Neural cell (in vitro differentiated cells): ENCODE results near the gene TUBB. TPM values are rescaled to one million over a fixed set of nuclear protein-coding genes. Genes with fewer than 3 reads are reported as not detected.
A peak's percentile ranks its signal among the peaks of the same experiment; 100 is the strongest.

Experiments used
- H2AFZ ChIP-seq: fragments of 200-600, 300-800 bp; sonication (generic), shearing (Covaris generic); 2 replicates; pipeline ENCODE4 v1.6.0; 2014; ENCODE audit warnings: low read depth, mild to moderate bottlenecking, antibody characterized with exemption, low read length, moderate library complexity
- H3F3A ChIP-seq: fragments of 200-600 bp; shearing (Covaris generic); 2 replicates; pipeline ENCODE4 v1.6.1; 2016; ENCODE audit warnings: mild to moderate bottlenecking, moderate library complexity, mixed read lengths, antibody characterized with exemption, low read length; ENCODE audit not compliant: insufficient read depth, poor library complexity, severe bottlenecking
- H3K27ac ChIP-seq: fragments of 200-600, 300-800 bp; sonication (generic), shearing (Covaris generic); 2 replicates; pipeline ENCODE4 v1.5.1; 2014; ENCODE audit warnings: mild to moderate bottlenecking, low read length, moderate library complexity
- H3K27me3 ChIP-seq: fragments of 300-800, 200-600 bp; sonication (generic), shearing (Covaris generic); 2 replicates; pipeline ENCODE4 v1.6.0; 2014; ENCODE audit warnings: mild to moderate bottlenecking, low read depth, low read length, moderate library complexity; ENCODE audit not compliant: insufficient read depth
- H3K36me3 ChIP-seq: fragments of 300-800, 200-600 bp; sonication (generic), shearing (Covaris generic); 2 replicates; pipeline ENCODE4 v1.5.1; 2014; ENCODE audit warnings: mild to moderate bottlenecking, antibody characterized with exemption, low read length, moderate library complexity; ENCODE audit not compliant: insufficient read depth
- H3K4me2 ChIP-seq: fragments of 300-800, 200-600 bp; sonication (generic), shearing (Covaris generic); 2 replicates; pipeline ENCODE4 v1.6.0; 2014; ENCODE audit warnings: mild to moderate bottlenecking, low read length
- H3K4me3 ChIP-seq: fragments of 300-800, 200-600 bp; sonication (generic), shearing (Covaris generic); 2 replicates; pipeline ENCODE4 v1.5.1; 2014; ENCODE audit warnings: mild to moderate bottlenecking, low read length, moderate library complexity
- H3K79me2 ChIP-seq: fragments of 200-600 bp; shearing (Covaris generic); replicated peaks from 2 replicates; pipeline ENCODE4 v1.6.0; 2014; ENCODE audit warnings: mild to moderate bottlenecking, low read length, moderate library complexity; ENCODE audit not compliant: insufficient read depth
- H3K9ac ChIP-seq: fragments of 300-800, 200-600 bp; sonication (generic), shearing (Covaris generic); 2 replicates; pipeline ENCODE4 v1.6.1; 2016; ENCODE audit warnings: mild to moderate bottlenecking, low read length, mixed read lengths
- H3K9me2 ChIP-seq: fragments of 200-600 bp; shearing (Covaris generic); 2 replicates; pipeline ENCODE4 v1.6.1; 2016; ENCODE audit warnings: mild to moderate bottlenecking, low read length, mixed read lengths; ENCODE audit not compliant: insufficient read depth
- H3K9me3 ChIP-seq: fragments of 200-600, 300-800 bp; sonication (generic), shearing (Covaris generic); 2 replicates; pipeline ENCODE4 v1.6.1; 2016; ENCODE audit warnings: mild to moderate bottlenecking, mixed run types, low read length, moderate library complexity, mixed read lengths
- H4K20me1 ChIP-seq: fragments of 200-600 bp; shearing (Covaris generic); 2 replicates; pipeline ENCODE4 v1.6.1; 2016; ENCODE audit warnings: mild to moderate bottlenecking, mixed run types; ENCODE audit not compliant: insufficient read depth
- EP300 ChIP-seq: fragments of 450-650 bp; conservative IDR thresholded peaks from 2 replicates; pipeline ENCODE4 v1.6.1; 2014; ENCODE audit warnings: antibody characterized with exemption, mild to moderate bottlenecking, moderate library complexity; ENCODE audit not compliant: poor library complexity, severe bottlenecking
- EZH2 ChIP-seq: fragments of 200-600, 300-800 bp; shearing (Covaris generic), sonication (generic); IDR thresholded peaks from 2 replicates; pipeline ENCODE4 v1.6.1; 2014; ENCODE audit warnings: antibody characterized with exemption, low read length, borderline replicate concordance, mild to moderate bottlenecking; ENCODE audit not compliant: insufficient read depth, poor library complexity, severe bottlenecking
- MXI1 ChIP-seq: fragments of 450-650 bp; conservative IDR thresholded peaks from 2 replicates; pipeline ENCODE4 v1.6.1; 2014; ENCODE audit warnings: antibody characterized with exemption, mild to moderate bottlenecking; ENCODE audit not compliant: poor library complexity, severe bottlenecking
- POLR2AphosphoS5 ChIP-seq: IDR thresholded peaks from 2 replicates; pipeline ENCODE4 v1.6.1; 2012
- RAD21 ChIP-seq: fragments of 450-650 bp; conservative IDR thresholded peaks from 2 replicates; pipeline ENCODE4 v1.6.1; 2014; ENCODE audit warnings: antibody characterized with exemption, mild to moderate bottlenecking, moderate library complexity
- SMC3 ChIP-seq: fragments of 450-650 bp; conservative IDR thresholded peaks from 2 replicates; pipeline ENCODE4 v1.6.1; 2014; ENCODE audit warnings: antibody characterized with exemption, mild to moderate bottlenecking, moderate library complexity; ENCODE audit not compliant: poor library complexity
- TAF1 ChIP-seq: IDR thresholded peaks from 2 replicates; pipeline ENCODE4 v1.6.1; 2012; ENCODE audit warnings: low read depth
- polyA plus RNA-seq: library from polyadenylated mRNA; depleted of rRNA; stranded (reverse); fragments of >200 nt; gene quantifications from 2 replicates; pipeline ENCODE4 v1.2.3, GENCODE V29; 2014
- TF ChIP-seq, protein P1 (sequence below): IDR thresholded peaks from 2 replicates; pipeline ENCODE4 v1.6.1; 2012; ENCODE audit warnings: borderline replicate concordance
- TF ChIP-seq, protein P2 (sequence below): fragments of 450-650 bp; IDR thresholded peaks from 2 replicates; pipeline ENCODE4 v1.5.1; 2014; ENCODE audit warnings: antibody characterized with exemption, mild to moderate bottlenecking, moderate library complexity; ENCODE audit not compliant: poor library complexity, severe bottlenecking

The TUBB gene
- polyA plus RNA-seq, 1 donor from 2014 or later, result 711 TPM

DNA sequence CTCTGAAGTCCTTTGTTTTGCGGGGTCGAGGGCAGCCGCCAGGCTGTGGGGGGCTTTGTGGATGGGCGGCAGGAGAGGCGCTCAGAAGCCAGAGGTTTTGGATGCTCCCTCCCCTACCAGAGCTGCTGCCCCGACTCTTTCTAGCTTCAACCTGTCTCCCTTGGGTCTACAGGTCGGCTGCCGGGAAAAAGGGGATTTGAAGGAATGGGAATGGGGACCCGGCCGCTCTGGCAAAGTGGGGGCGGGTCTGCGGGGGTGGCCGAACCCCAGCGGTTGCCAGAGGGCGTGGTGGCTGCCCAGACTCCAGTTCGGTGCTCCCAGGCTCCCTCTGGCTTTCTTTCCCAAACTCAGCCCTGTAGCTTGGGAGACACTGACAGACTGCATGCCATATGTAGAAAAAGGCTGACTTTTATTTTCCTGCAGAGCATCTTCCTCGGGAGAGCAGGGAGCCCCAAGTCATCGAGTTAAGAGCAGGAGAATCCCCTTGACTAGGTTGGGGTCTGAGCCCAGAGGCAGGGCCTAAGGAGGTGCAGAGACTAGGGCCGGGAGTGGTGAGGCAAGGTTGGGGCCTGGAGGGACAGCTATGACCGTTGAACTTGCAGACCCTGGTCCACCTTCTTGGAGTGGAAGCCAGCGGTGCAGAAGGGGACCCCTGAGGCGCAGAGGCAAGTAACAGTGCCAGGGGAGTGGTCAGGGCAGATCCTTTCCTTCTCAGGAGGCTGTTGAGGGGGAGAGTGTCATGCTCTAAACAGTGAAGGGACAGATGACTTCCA lies 32.3 kb upstream of the TUBB start:
- no peaks in the 10 kb centered on the region for H3K27me3 ChIP-seq
- peak overlapping the region; percentile 85 for H2AFZ ChIP-seq
- H3K36me3 ChIP-seq, result no peaks in the 10 kb centered on the region
- peaks cover 20% of the 10 kb centered on the region for H4K20me1 ChIP-seq
- no peak for TF ChIP-seq POLR2AphosphoS5
- peak; percentile 2 for TF ChIP-seq TAF1
- TF ChIP-seq MXI1, result no peak
- TF ChIP-seq, protein P1, sequence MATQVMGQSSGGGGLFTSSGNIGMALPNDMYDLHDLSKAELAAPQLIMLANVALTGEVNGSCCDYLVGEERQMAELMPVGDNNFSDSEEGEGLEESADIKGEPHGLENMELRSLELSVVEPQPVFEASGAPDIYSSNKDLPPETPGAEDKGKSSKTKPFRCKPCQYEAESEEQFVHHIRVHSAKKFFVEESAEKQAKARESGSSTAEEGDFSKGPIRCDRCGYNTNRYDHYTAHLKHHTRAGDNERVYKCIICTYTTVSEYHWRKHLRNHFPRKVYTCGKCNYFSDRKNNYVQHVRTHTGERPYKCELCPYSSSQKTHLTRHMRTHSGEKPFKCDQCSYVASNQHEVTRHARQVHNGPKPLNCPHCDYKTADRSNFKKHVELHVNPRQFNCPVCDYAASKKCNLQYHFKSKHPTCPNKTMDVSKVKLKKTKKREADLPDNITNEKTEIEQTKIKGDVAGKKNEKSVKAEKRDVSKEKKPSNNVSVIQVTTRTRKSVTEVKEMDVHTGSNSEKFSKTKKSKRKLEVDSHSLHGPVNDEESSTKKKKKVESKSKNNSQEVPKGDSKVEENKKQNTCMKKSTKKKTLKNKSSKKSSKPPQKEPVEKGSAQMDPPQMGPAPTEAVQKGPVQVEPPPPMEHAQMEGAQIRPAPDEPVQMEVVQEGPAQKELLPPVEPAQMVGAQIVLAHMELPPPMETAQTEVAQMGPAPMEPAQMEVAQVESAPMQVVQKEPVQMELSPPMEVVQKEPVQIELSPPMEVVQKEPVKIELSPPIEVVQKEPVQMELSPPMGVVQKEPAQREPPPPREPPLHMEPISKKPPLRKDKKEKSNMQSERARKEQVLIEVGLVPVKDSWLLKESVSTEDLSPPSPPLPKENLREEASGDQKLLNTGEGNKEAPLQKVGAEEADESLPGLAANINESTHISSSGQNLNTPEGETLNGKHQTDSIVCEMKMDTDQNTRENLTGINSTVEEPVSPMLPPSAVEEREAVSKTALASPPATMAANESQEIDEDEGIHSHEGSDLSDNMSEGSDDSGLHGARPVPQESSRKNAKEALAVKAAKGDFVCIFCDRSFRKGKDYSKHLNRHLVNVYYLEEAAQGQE, result peak; percentile 60
- no peak for TF ChIP-seq EP300
- TF ChIP-seq, protein P2, sequence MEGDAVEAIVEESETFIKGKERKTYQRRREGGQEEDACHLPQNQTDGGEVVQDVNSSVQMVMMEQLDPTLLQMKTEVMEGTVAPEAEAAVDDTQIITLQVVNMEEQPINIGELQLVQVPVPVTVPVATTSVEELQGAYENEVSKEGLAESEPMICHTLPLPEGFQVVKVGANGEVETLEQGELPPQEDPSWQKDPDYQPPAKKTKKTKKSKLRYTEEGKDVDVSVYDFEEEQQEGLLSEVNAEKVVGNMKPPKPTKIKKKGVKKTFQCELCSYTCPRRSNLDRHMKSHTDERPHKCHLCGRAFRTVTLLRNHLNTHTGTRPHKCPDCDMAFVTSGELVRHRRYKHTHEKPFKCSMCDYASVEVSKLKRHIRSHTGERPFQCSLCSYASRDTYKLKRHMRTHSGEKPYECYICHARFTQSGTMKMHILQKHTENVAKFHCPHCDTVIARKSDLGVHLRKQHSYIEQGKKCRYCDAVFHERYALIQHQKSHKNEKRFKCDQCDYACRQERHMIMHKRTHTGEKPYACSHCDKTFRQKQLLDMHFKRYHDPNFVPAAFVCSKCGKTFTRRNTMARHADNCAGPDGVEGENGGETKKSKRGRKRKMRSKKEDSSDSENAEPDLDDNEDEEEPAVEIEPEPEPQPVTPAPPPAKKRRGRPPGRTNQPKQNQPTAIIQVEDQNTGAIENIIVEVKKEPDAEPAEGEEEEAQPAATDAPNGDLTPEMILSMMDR, result peak; percentile 23
- no peak for TF ChIP-seq EZH2
- no peak for TF ChIP-seq RAD21
- TF ChIP-seq SMC3, result no peak
- no peaks in the 10 kb centered on the region for H3K9me2 ChIP-seq
- peak overlapping the region; percentile 99 for H3K4me3 ChIP-seq
- H3K9me3 ChIP-seq, result no peaks in the 10 kb centered on the region
- peaks cover 69% of the 10 kb centered on the region for H3K79me2 ChIP-seq
- peak overlapping the region; percentile 100 for H3K9ac ChIP-seq
- H3K4me2 ChIP-seq, result peak overlapping the region; percentile 95
- H3F3A ChIP-seq, result no peaks in the 10 kb centered on the region
- H3K27ac ChIP-seq, result peak overlapping the region; percentile 94

DNA sequence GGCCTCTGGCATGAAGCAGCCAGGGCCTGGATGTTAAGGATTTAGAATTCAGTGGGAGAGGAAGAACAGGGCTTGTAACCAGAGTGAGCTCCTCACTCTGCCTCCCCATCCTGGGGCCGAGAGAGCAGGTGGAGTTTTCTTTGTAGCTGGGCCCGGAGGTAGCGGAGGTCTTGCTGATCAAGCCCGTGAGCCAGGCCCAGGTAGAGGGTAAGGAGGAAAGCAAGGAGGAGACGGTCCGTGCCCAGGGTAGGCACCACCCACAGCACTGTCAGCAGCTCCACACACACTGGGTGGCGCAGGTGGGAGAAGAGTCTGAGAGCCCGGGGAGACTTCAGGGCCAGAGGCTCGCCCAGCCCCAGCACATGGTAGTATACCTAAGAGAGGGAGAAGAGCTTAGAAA lies 31.6 kb upstream of the TUBB start:
- Histone ChIP-seq H3K9me3 (no peaks in the 10 kb centered on the region), H4K20me1 (peaks cover 13% of the 10 kb centered on the region), H3F3A (no peaks in the 10 kb centered on the region), H3K4me3 (peak overlapping the region; percentile 99), H3K27me3 (no peaks in the 10 kb centered on the region), H2AFZ (no peak overlapping the region), H3K79me2 (peaks cover 62% of the 10 kb centered on the region), H3K9me2 (no peaks in the 10 kb centered on the region), H3K9ac (peak overlapping the region; percentile 100), H3K27ac (peak overlapping the region; percentile 94), H3K4me2 (peak overlapping the region; percentile 95), H3K36me3 (no peaks in the 10 kb centered on the region)
- TF ChIP-seq MXI1 (no peak), EZH2 (no peak), SMC3 (no peak), TAF1 (no peak), POLR2AphosphoS5 (no peak), EP300 (no peak), RAD21 (no peak)
- TF ChIP-seq, protein P2, result no peak
- TF ChIP-seq, protein P1, result no peak
